Suprapubic skin (tissue), 4 donors: ENCODE data around the gene SYPL1. TPM values are rescaled to one million over a fixed set of nuclear protein-coding genes. Genes with fewer than 3 reads are reported as not detected.

Source experiments
- DNase-seq, 2 donors: peaks; one replicate each; pipeline ENCODE4 v3.0.0-alpha.2; 2019; ENCODE audit warnings: low spot score in 2 of 2
- H3K27ac ChIP-seq: fragments of 200-600 bp; sonication (generic); one replicate; pipeline ENCODE4 v1.5.1; 2019
- H3K27me3 ChIP-seq: fragments of 200-600 bp; sonication (generic); one replicate; pipeline ENCODE4 v1.5.1; 2019
- H3K36me3 ChIP-seq: fragments of 200-600 bp; sonication (generic); one replicate; pipeline ENCODE4 v1.5.1; 2019
- H3K4me1 ChIP-seq: fragments of 200-600 bp; sonication (generic); one replicate; pipeline ENCODE4 v1.5.1; 2019
- H3K4me3 ChIP-seq: fragments of 200-600 bp; sonication (generic); one replicate; pipeline ENCODE4 v1.5.1; 2019; ENCODE audit warnings: mild to moderate bottlenecking
- H3K9me3 ChIP-seq: fragments of 200-600 bp; sonication (generic); one replicate; pipeline ENCODE4 v1.5.1; 2019
- CTCF ChIP-seq, 2 donors: fragments of 200-600 bp in 1 of 2; fragments of 450-650 bp in 1 of 2; sonication (generic) in 1 of 2; IDR thresholded peaks; one replicate each; pipeline ENCODE4 v1.5.1; 2016 to 2019; ENCODE audit warnings: antibody characterized with exemption in 2 of 2, mild to moderate bottlenecking in 1 of 2, moderate library complexity in 1 of 2
- EP300 ChIP-seq: sonication (generic); formaldehyde crosslinking; IDR thresholded peaks from one replicate; pipeline ENCODE4 v1.6.1; 2017; ENCODE audit warnings: antibody characterized with exemption
- POLR2A ChIP-seq, 2 donors: fragments of 450-650 bp; IDR thresholded peaks; one replicate each; pipeline ENCODE4 v1.6.1; 2017; ENCODE audit warnings: antibody characterized with exemption in 2 of 2, mild to moderate bottlenecking in 2 of 2, moderate library complexity in 2 of 2
- POLR2AphosphoS5 ChIP-seq, 3 donors: sonication (generic); formaldehyde crosslinking; IDR thresholded peaks; one replicate each; pipeline ENCODE4 v1.6.1; 2017; ENCODE audit warnings: antibody characterized with exemption in 3 of 3
- WGBS: methylation state at CpG from one replicate; pipeline ENCODE4 v1.1.5; 2018; 5-methylcytosine and 5-hydroxymethylcytosine counted together
- total RNA-seq, 4 donors: library from RNA; depleted of rRNA; stranded (reverse); fragments of >200 nt; gene quantifications; one replicate each; pipeline ENCODE4 v1.1.0, GENCODE V29; 2016

The SYPL1 gene
- total RNA-seq, 4 donors from 2014 or later = 71.3 to 115 (median 99.3) TPM

- no peaks in the 10 kb centered on the region for H3K36me3 ChIP-seq
- 96% methylated on average over 11 of the region's 11 CpGs for WGBS
- DNase-seq = no peak
- no peak overlapping the region for H3K27ac ChIP-seq
- TF ChIP-seq CTCF (IDR thresholded peaks at IDR 0.05) = no peak
- TF ChIP-seq POLR2A (IDR thresholded peaks at IDR 0.05) = no peak
- TF ChIP-seq EP300 = no peak
- no peak for TF ChIP-seq POLR2AphosphoS5 (IDR thresholded peaks at IDR 0.05)
- no peaks in the 10 kb centered on the region for H3K27me3 ChIP-seq
- H3K4me1 ChIP-seq = peaks cover 52% of the 10 kb centered on the region
- no peak overlapping the region for H3K4me3 ChIP-seq
- H3K9me3 ChIP-seq = no peaks in the 10 kb centered on the region
Observed at GRCh38 chr7:106054156-106054910, 57.8 kb downstream of the SYPL1 start.

- DNase-seq = no peak
- WGBS = 90% methylated on average over 5 of the region's 5 CpGs
Observed at GRCh38 chr7:106053109-106053508, 59.0 kb downstream of the SYPL1 start.

GRCh38 chr7:106052681-106053080 lies 59.4 kb downstream of the SYPL1 start:
- no peaks in the 10 kb centered on the region for H3K9me3 ChIP-seq
- H3K4me1 ChIP-seq = peaks cover 53% of the 10 kb centered on the region
- 94% methylated on average over 2 of the region's 2 CpGs for WGBS
- DNase-seq = no peak
- TF ChIP-seq CTCF (IDR thresholded peaks at IDR 0.05) = no peak
- no peak for TF ChIP-seq POLR2A (IDR thresholded peaks at IDR 0.05)
- no peak for TF ChIP-seq EP300
- no peak for TF ChIP-seq POLR2AphosphoS5 (IDR thresholded peaks at IDR 0.05)
- no peaks in the 10 kb centered on the region for H3K27me3 ChIP-seq
- H3K36me3 ChIP-seq = no peaks in the 10 kb centered on the region
- no peak overlapping the region for H3K4me3 ChIP-seq
- H3K27ac ChIP-seq = no peak overlapping the region

More at GRCh38 chr7:106053109-106053508, 59.0 kb downstream of the SYPL1 start:
- peaks cover 53% of the 10 kb centered on the region for H3K4me1 ChIP-seq
- TF ChIP-seq CTCF (IDR thresholded peaks at IDR 0.05) (no peak), EP300 (no peak), POLR2A (IDR thresholded peaks at IDR 0.05) (no peak), POLR2AphosphoS5 (IDR thresholded peaks at IDR 0.05) (no peak)
- H3K9me3 ChIP-seq = no peaks in the 10 kb centered on the region
- H3K27me3 ChIP-seq = no peaks in the 10 kb centered on the region
- no peak overlapping the region for H3K27ac ChIP-seq
- no peaks in the 10 kb centered on the region for H3K36me3 ChIP-seq
- no peak overlapping the region for H3K4me3 ChIP-seq

GRCh38 chr7:106050746-106051117 lies 61.4 kb downstream of the SYPL1 start:
- H3K27ac ChIP-seq = peak overlapping the region; percentile 72
- peaks cover 46% of the 10 kb centered on the region for H3K4me1 ChIP-seq
- H3K9me3 ChIP-seq = no peaks in the 10 kb centered on the region
- no peak overlapping the region for H3K4me3 ChIP-seq
- no peaks in the 10 kb centered on the region for H3K36me3 ChIP-seq
- TF ChIP-seq POLR2AphosphoS5 (IDR thresholded peaks at IDR 0.05) (no peak), POLR2A (IDR thresholded peaks at IDR 0.05) (no peak), CTCF (IDR thresholded peaks at IDR 0.05) (no peak), EP300 (no peak)
- no peaks in the 10 kb centered on the region for H3K27me3 ChIP-seq
- DNase-seq = no peak
- 27% methylated on average over 5 of the region's 5 CpGs for WGBS

GRCh38 chr7:106050002-106050745 lies 61.9 kb downstream of the SYPL1 start:
- TF ChIP-seq EP300 (no peak), POLR2AphosphoS5 (IDR thresholded peaks at IDR 0.05) (no peak), POLR2A (IDR thresholded peaks at IDR 0.05) (no peak), CTCF (IDR thresholded peaks at IDR 0.05) (no peak)
- Histone ChIP-seq H3K9me3 (no peaks in the 10 kb centered on the region), H3K4me3 (no peak overlapping the region), H3K27ac (peak overlapping the region; percentile 72), H3K4me1 (peaks cover 46% of the 10 kb centered on the region), H3K27me3 (no peaks in the 10 kb centered on the region), H3K36me3 (no peaks in the 10 kb centered on the region)
- WGBS = 54% methylated on average over 8 of the region's 13 CpGs
- no peak for DNase-seq
